GM11168 (cell line): ENCODE results near the gene TEX48.

Experiments
- in situ Hi-C: fragments of 300-500 bp; cut with MboI; formaldehyde crosslinking; loops from one replicate; pipeline ENCODE4 v1.12.0; 2022; ENCODE audit warnings: low sequenced_read_pairs; ENCODE audit not compliant: unreplicated experiment

TEX48 gene

GRCh38 chr9:114694719-114695269 is 12.8 kb upstream of the TEX48 start:
- in situ Hi-C loops = no loop called here

GRCh38 chr9:114694146-114694545 is 12.2 kb upstream of the TEX48 start:
- in situ Hi-C loops = no loop called here

DNA sequence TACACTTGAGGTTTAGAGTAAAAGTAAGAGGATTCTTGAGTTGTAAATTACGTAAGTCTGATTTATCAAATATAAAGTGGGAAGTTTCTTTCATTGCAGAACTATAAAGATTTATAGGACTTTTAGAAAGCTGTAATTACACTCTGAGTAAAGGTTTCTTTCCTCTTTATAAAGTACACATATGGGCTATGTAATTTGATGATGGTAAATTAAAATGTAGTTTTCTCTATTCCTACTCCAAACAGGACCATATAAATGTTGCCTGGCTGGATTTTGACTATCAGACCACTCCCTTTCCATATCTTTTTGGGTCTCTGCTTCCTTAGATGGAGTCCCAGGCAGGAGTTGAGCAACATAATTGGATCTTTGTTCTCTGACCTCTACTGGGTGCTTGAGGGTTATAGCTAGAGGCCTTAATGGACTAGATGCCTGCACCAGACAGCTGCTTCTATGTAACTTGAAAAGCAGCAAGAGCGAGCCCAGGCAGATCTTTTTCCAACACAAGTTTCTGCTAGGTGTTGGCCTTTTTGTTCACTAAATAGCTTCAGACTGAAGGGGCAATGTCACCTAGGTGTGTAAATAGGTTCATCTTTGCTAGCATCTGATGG is 11.4 kb upstream of the TEX48 start:
- in situ Hi-C loops = no loop called here

- in situ Hi-C loops = no loop called here
Observed at GRCh38 chr9:114691956-114692295, 9.9 kb upstream of the TEX48 start.

DNA sequence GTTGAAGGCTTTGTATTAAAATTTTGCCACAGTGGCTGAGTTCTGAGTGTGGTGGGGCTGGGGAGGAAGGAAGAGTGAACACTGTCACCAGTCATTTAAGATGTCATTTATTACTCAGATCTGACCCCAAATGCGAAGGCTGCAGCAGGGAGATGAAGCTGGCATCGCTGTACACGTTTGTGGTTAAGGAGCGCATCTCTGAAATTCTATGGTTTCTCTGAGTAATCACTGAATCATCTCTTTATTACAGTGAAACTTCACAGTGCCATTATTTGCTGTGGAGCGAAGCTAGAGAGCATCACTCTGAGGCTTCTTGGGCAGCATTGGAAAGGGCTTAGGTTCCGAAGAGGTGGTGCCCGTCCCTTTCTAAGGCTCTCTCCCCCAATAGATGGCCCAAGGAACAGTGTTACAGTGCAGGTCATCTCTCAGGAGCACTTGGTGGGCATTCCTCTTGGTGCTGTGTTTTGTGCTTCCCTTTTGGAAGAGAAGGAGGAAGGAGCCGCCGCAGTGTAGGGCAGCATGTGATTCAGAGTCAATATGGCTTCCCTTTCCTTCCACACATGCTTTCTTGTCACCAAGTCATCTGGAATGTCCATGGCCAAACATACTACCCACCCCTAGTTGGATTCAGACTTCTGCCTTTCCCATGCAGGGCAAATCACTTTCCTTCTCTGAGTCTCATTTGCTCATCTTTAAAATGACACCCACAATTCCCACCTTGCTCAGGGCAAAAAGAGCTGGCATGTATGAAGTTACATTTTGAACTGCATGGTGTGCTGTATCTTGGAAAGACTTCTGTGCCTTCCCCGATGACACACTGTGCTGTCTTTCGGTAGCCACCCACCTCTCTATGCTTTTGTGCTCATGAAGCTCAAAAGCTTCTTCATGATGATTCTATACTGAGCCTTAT is 9.3 kb upstream of the TEX48 start:
- in situ Hi-C loops = no loop called here

DNA sequence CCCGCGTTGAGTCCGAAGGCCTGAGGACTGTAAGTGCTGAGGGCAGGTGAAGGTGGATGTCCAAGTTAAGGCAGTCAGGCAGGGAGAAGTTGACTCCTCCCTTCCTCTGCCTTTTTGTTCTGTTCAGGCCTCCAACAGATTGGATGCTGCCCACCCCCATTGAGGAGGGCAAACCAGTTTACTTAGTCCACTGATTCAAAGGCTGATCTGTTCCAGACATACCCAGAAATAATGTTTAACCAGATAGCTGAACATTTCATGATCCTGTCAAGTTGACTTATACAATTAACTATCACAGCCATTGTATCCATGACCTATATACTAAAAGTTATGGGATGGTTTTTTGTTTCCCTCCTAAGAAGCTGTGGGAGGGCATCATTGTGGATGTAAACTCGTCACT is 8.3 kb upstream of the TEX48 start:
- in situ Hi-C loops = no loop called here

DNA sequence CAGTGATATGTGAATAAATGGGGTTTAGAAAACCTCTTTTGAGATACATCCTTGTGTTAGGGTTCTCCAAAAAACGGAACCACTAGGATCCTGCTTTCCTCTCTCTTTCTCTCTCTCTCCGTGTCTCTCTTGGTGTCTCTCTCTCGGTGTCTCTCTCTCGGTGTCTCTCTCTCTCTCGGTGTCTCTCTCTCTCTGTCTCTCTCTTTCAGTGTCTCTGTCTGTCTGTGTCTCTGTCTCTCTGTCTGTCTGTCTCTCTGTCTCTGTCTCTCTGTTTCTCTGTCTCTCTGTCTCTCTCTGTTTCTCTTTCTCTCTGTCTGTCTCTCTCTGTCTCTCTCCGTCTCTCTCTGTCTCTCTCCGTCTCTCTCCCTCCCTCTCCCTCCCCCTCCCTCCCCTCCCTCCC is 7.8 kb upstream of the TEX48 start:
- in situ Hi-C loops = loop anchor here (5.0 kb wide), 1 partner anchor 47 kb away; no protein-coding TSS in a partner anchor

- in situ Hi-C loops = loop anchor here (5.0 kb wide), 1 partner anchor 48 kb away; no protein-coding TSS in a partner anchor
Observed at GRCh38 chr9:114688909-114689610, 7.1 kb upstream of the TEX48 start.

DNA sequence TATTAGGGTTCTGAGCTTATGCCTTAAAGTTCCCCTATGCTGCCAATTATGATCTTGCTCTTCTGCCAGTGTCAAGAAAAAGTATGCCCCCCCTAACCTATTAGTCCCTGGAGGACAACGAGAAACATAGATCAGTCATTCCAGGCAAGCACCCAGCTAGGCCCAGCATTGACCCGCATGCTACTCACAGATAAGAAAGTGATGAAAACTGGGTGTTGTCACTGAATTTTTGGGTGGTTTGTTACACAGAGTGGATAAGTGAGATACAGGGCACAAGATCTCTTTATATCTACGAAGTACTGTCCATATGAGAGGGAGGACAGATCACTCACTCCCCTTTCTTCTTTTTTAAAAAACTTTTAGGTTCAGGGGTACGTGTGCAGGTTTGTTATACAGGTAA is 6.4 kb upstream of the TEX48 start:
- in situ Hi-C loops = loop anchor here (5.0 kb wide), 1 partner anchor 49 kb away; no protein-coding TSS in a partner anchor

GRCh38 chr9:114687034-114687433 is 5.0 kb upstream of the TEX48 start:
- in situ Hi-C loops = loop anchor here (5.0 kb wide), 1 partner anchor 50 kb away; no protein-coding TSS in a partner anchor

DNA sequence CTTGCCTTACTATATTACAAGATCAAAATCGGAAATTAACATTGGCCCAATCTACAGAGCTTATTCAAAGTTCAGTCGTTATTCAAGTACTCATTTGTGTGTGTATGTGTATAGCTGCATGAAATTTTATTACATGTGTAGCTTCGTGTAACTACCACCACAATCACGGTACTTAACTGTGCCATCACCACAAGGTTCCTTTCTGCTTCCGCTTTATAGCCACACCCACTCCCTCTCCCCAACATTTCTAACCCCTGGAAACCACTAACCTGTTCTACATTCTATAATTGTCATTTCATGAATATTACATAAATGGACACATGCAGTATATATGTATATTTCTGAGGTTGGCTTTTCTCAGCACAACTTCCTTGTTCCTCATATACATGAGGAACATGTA is 4.0 kb upstream of the TEX48 start:
- in situ Hi-C loops = loop anchor here (5.0 kb wide), 1 partner anchor 51 kb away; no protein-coding TSS in a partner anchor

DNA sequence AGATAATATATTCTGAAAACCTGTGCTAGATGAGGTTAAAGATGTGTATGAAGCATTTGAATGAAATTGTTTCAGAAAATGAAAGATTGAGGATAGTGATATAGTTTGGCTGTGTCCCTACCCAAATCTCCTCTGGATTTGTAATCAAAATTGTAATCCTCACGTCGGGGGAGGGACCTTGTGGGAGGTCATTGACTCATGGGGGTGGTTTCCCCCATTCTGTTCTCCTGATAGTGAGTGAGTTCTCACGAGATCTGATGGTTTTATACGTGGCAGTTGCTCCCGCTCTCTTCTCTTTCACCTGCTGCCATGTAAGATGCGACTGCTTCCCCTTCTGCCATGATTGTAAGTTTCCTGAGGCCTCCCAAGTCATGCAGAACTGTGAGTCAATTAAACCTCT is 2.0 kb upstream of the TEX48 start:
- in situ Hi-C loops = loop anchor here (5.0 kb wide), 1 partner anchor 328 kb away; no protein-coding TSS in a partner anchor

GRCh38 chr9:114682846-114683245 is 854 bp upstream of the TEX48 start:
- in situ Hi-C loops = loop anchor here (5.0 kb wide), 1 partner anchor 329 kb away; no protein-coding TSS in a partner anchor

GRCh38 chr9:114680259-114681001 is 1.6 kb downstream of the TEX48 start:
- in situ Hi-C loops = loop anchor here (5.0 kb wide), 1 partner anchor 332 kb away; no protein-coding TSS in a partner anchor

GRCh38 chr9:114678795-114679194 is 3.2 kb downstream of the TEX48 start:
- in situ Hi-C loops = loop anchor here (10.0 kb wide), 1 partner anchor 846 kb away; no protein-coding TSS in a partner anchor

- in situ Hi-C loops = loop anchor here (10.0 kb wide), 1 partner anchor 847 kb away; no protein-coding TSS in a partner anchor
Observed at GRCh38 chr9:114678130-114678529, 3.9 kb downstream of the TEX48 start.

DNA sequence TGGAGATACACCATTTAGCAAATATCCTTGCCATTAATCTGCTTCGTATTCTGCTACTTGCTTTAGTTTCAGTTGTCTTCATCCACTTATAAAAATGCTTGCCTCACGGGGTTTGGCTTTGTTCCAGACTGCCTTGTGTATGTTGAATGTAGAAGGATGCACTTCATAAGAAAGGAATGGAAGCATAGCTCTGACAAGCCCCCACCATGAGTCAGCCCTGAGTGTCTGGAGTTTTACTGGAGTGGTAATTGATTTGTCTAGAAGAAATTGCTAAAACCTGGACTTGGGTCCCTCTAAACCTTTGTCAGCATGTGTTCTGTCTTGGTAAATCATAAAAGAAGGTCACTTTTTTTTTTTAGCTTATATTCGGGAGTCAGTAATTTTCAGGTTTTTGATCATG is 4.6 kb downstream of the TEX48 start:
- in situ Hi-C loops = loop anchor here (10.0 kb wide), 1 partner anchor 847 kb away; no protein-coding TSS in a partner anchor

DNA sequence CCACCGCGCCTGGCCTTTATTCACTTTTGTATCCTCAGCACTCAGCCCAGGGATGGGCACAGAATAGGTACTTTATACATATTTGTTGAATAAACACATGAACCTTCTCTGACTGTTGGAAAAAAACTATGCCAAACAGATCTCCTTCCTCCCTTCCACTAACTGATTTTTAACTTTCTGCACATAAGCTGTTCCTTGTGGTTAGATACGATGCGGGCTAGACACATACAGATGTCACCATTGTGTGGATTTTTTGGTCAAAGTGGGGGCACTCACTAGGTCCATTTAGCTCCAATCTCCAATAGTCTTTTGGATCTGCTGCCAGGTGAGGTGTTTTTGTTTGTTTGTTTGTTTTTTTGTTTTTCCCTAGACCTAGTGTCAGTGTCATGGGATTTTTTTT is 5.1 kb downstream of the TEX48 start:
- in situ Hi-C loops = loop anchor here (10.0 kb wide), 1 partner anchor 848 kb away; no protein-coding TSS in a partner anchor

- in situ Hi-C loops = loop anchor here (10.0 kb wide), 1 partner anchor 850 kb away; no protein-coding TSS in a partner anchor
Observed at GRCh38 chr9:114674798-114675540, 7.0 kb downstream of the TEX48 start.
